AG10803 (cell line): ENCODE results near the gene STK32B.
A peak's percentile ranks its signal among the peaks of the same experiment; 100 is the strongest.

ENCODE experiments used
- DNase-seq: peaks from one replicate; pipeline ENCODE4 v3.0.0; 2010; ENCODE audit warnings: low read depth
- H3K4me3 ChIP-seq: 2 replicates; pipeline ENCODE4 v1.5.1; 2011; ENCODE audit warnings: mild to moderate bottlenecking, low read length, control low read depth
- CTCF ChIP-seq: conservative IDR thresholded peaks from 2 replicates; pipeline ENCODE4 v1.5.1; 2011; ENCODE audit warnings: mild to moderate bottlenecking, low read length, control low read depth, inconsistent platforms

STK32B gene

DNA sequence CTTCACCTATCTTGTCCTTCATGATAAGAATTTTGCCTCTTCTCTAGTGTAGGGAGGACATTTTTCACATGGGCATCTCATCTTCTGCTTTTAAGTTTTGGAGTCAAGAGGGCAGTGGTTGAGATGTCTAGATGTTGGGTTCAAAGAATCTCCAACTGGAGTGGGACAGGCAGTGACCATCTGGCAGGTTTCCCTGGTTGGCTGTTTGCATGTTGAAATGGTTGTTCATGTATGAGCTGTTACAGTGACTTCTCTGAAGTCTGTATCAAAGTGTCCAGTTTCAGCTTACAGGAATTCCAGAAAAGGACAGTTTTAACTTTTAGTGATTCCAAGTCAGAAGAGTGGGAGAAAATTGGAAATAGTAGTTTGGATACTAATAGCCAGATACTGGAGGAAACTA, 464.4 kb downstream of the STK32B start:
- no peak overlapping the region for H3K4me3 ChIP-seq
- TF ChIP-seq CTCF: no peak
- DNase-seq: no peak

DNA sequence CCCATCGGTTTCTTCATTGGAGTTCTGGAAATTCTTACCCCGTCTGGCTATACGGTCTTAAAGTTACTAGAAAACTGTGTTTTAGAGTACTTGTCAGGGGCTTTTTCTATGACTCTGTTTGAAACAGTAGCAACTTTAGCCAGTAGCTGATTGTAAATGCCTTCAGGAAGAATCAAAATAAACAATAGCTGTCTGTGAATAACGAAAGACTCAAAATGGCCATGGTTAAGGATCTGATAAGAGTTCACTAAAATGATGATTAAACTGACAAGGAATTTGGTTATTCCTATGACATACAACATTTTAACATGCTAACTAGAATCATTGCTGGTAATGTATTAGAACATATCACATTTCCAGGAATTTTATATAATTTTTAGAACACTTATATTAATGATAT, 466.1 kb downstream of the STK32B start:
- H3K4me3 ChIP-seq: no peak overlapping the region
- TF ChIP-seq CTCF: no peak
- no peak for DNase-seq

DNA sequence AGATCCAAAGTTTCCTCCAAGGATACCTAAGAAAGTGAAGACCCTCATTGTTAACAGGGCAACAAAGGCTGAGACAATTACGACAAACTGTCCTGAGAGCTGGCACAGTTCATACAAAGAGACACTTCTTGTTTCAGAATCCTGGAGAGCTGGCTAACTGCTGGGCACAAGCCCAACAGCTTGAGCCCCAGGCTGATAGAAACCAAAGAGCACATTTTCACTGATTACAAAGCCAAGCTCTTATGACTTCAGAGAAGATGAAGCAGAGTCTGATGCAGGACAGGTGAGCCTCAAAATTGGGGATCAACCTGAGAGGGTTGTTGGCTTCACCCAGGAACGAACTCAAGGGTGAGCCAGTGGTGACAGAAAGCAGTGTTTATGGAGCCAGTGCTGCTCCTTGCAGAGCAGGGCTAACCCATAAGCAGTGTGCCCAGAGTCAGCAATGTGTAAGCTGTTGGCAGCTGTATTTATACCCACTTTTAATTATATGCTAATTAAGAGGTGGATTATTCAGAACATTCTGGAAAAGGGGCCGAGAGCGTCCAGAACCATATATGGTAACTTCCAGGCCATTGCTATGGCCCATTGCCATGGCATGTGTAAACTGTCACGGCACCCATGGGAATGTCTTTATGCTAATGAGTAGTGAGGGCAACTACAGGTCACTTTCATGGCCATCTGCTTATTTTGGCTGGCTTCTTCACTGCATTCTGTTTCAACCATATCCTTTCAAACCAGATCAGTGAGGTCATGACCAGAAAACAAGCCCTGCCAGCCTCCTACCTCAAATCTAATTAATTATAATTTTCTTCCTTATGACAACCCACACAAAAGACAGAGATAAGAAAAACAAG, 473.4 kb downstream of the STK32B start:
- H3K4me3 ChIP-seq: no peak overlapping the region
- TF ChIP-seq CTCF: no peak
- peak; percentile 64 for DNase-seq

GRCh38 chr4:5526080-5526846, 475.0 kb downstream of the STK32B start:
- no peak overlapping the region for H3K4me3 ChIP-seq
- no peak for DNase-seq
- no peak for TF ChIP-seq CTCF

GRCh38 chr4:5527211-5527610, 475.9 kb downstream of the STK32B start:
- H3K4me3 ChIP-seq: no peak overlapping the region
- DNase-seq: no peak
- TF ChIP-seq CTCF: no peak

DNA sequence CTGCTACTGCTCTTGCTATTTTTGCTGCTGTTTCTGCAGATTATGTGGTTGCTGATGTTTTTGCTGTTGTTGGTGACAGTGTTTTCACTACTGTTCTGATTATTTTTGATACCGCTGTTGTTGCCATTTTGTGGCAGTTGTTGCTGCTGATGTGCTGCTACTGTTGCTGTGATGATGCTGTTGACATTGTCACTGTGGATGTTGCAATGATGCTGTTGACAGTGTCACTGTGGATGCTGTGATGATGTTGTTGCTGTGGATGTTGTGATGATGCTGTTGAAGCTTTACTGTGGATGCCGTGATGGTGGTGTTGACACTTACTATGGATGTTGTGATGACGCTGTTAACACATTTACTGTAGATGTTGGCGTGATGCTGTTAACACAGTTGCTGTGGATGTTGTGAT, 476.8 kb downstream of the STK32B start:
- H3K4me3 ChIP-seq: no peak overlapping the region

More for the DNA sequence above, 476.8 kb downstream of the STK32B start:
- DNase-seq: no peak
- TF ChIP-seq CTCF: no peak
